MM.1S (cell line): Measurements from ENCODE around the gene DEFB124.

Experiments used
- DNase-seq: peaks from one replicate; pipeline ENCODE4 v3.0.0-alpha.2; 2015
- H2AFZ ChIP-seq: fragments of 300-600 bp; sonication (generic); 2 replicates; pipeline ENCODE4 v1.6.0; 2016; ENCODE audit warnings: antibody characterized with exemption, low read length
- H3F3A ChIP-seq: fragments of 300-600 bp; sonication (generic); 2 replicates; pipeline ENCODE4 v1.6.1; 2016; ENCODE audit warnings: mild to moderate bottlenecking, antibody characterized with exemption, low read length, moderate library complexity, mixed read lengths; ENCODE audit not compliant: insufficient read depth
- H3K27ac ChIP-seq: fragments of 300-600 bp; sonication (generic); 2 replicates; pipeline ENCODE4 v1.5.1; 2016; ENCODE audit warnings: mild to moderate bottlenecking, low read length
- H3K27me3 ChIP-seq: fragments of 300-600 bp; sonication (generic); replicated peaks from 2 replicates; pipeline ENCODE4 v1.6.0; 2016; ENCODE audit warnings: low read length; ENCODE audit not compliant: insufficient read depth
- H3K36me3 ChIP-seq: fragments of 300-600 bp; sonication (generic); replicated peaks from 2 replicates; pipeline ENCODE4 v1.6.1; 2016; ENCODE audit warnings: mild to moderate bottlenecking, low read length, mixed read lengths; ENCODE audit not compliant: insufficient read depth
- H3K4me1 ChIP-seq: fragments of 300-600 bp; sonication (generic); 2 replicates; pipeline ENCODE4 v1.6.1; 2016; ENCODE audit warnings: low read length, mixed read lengths
- H3K4me2 ChIP-seq: fragments of 300-600 bp; sonication (generic); 2 replicates; pipeline ENCODE4 v1.6.0; 2016; ENCODE audit warnings: low read depth, low read length
- H3K4me3 ChIP-seq: fragments of 300-600 bp; sonication (generic); 2 replicates; pipeline ENCODE4 v1.5.1; 2016; ENCODE audit warnings: low read length, mixed read lengths
- H3K79me2 ChIP-seq: fragments of 300-600 bp; sonication (generic); 2 replicates; pipeline ENCODE4 v1.6.1; 2016; ENCODE audit warnings: mixed run types, low read length, mixed read lengths
- H3K9ac ChIP-seq: fragments of 300-600 bp; sonication (generic); 2 replicates; pipeline ENCODE4 v1.6.1; 2016; ENCODE audit warnings: low read length, mixed read lengths
- H3K9me2 ChIP-seq: fragments of 300-600 bp; sonication (generic); replicated peaks from 2 replicates; pipeline ENCODE4 v1.6.1; 2016; ENCODE audit warnings: mild to moderate bottlenecking, low read length, mixed read lengths; ENCODE audit not compliant: insufficient read depth
- H3K9me3 ChIP-seq: fragments of 300-600 bp; sonication (generic); replicated peaks from 2 replicates; pipeline ENCODE4 v1.6.1; 2016; ENCODE audit warnings: mild to moderate bottlenecking, low read length, mixed read lengths; ENCODE audit not compliant: insufficient read depth
- H4K20me1 ChIP-seq: fragments of 300-600 bp; sonication (generic); 2 replicates; pipeline ENCODE4 v1.6.1; 2016; ENCODE audit warnings: mild to moderate bottlenecking, low read length, moderate library complexity, mixed read lengths; ENCODE audit not compliant: insufficient read depth
- EZH2 ChIP-seq: fragments of 300-600 bp; sonication (generic); optimal IDR thresholded peaks from 2 replicates; pipeline ENCODE3; 2017; ENCODE audit warnings: low read depth, mild to moderate bottlenecking, antibody characterized with exemption, low read length, mixed read lengths
- EZH2phosphoT487 ChIP-seq: fragments of 300-600 bp; sonication (generic); IDR thresholded peaks from 2 replicates; pipeline ENCODE4 v1.6.1; 2018; ENCODE audit warnings: antibody characterized with exemption, low read length
- TF ChIP-seq, protein P1 (sequence below): fragments of 300-600 bp; sonication (generic); IDR thresholded peaks from 2 replicates; pipeline ENCODE4 v1.5.1; 2016; ENCODE audit warnings: antibody characterized with exemption, low read length, mixed read lengths

DEFB124 gene

DNA sequence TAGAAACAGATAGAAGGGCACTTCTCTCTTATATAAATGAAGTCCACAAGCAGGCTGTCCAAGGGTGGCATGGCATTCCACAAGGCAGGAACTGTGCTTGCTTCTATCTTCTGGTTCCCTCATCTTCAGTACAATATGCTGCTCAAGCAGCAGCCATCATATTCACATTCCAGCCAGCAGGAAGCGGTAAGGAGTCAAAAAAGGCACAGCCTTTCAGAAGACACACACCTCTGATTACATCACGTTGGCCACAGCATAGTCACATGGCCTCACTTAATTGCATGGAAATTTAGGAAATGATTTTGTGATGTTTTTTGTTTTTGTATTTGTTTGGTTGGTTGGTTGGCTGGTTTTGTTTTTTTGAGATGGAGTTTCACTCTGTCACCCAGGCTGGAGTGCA, 19.2 kb upstream of the DEFB124 start:
- Histone ChIP-seq H3K79me2 (no peaks in the 10 kb centered on the region), H3K4me2 (no peak overlapping the region), H3K27me3 (no peaks in the 10 kb centered on the region), H3K4me1 (no peaks in the 10 kb centered on the region), H3K27ac (no peak overlapping the region), H3K4me3 (no peak overlapping the region), H3F3A (no peaks in the 10 kb centered on the region), H3K36me3 (no peaks in the 10 kb centered on the region), H3K9ac (no peak overlapping the region), H3K9me2 (no peaks in the 10 kb centered on the region), H4K20me1 (no peaks in the 10 kb centered on the region), H2AFZ (no peak overlapping the region), H3K9me3 (no peaks in the 10 kb centered on the region)
- peak; percentile 16 for DNase-seq
- TF ChIP-seq, protein P1, sequence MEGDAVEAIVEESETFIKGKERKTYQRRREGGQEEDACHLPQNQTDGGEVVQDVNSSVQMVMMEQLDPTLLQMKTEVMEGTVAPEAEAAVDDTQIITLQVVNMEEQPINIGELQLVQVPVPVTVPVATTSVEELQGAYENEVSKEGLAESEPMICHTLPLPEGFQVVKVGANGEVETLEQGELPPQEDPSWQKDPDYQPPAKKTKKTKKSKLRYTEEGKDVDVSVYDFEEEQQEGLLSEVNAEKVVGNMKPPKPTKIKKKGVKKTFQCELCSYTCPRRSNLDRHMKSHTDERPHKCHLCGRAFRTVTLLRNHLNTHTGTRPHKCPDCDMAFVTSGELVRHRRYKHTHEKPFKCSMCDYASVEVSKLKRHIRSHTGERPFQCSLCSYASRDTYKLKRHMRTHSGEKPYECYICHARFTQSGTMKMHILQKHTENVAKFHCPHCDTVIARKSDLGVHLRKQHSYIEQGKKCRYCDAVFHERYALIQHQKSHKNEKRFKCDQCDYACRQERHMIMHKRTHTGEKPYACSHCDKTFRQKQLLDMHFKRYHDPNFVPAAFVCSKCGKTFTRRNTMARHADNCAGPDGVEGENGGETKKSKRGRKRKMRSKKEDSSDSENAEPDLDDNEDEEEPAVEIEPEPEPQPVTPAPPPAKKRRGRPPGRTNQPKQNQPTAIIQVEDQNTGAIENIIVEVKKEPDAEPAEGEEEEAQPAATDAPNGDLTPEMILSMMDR: peak; percentile 46
- TF ChIP-seq EZH2: no peak

DNA sequence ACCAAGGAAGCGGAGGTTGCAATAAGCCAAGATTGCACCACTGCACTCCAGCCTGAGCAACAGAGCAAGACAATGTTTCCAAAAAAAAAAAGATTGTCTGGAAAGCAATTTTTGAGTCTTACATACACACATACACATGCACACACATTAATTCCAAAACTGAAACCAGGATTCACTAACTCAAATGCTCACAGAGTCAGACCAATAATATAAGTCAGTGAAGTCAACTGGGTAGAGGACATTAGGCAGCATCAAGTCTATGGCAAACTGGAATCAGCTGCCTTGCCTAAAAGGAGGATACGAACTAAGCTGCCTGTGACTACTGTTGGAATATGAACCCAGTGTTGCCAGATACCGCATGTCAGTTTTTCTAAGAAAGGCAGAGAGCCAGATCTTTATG, 15.8 kb upstream of the DEFB124 start:
- Histone ChIP-seq H3K36me3 (no peaks in the 10 kb centered on the region), H3K27ac (no peak overlapping the region), H3K9me3 (no peaks in the 10 kb centered on the region), H3K9ac (no peak overlapping the region), H3K4me3 (no peak overlapping the region), H3K27me3 (no peaks in the 10 kb centered on the region), H4K20me1 (no peaks in the 10 kb centered on the region), H3K79me2 (no peaks in the 10 kb centered on the region), H3F3A (no peaks in the 10 kb centered on the region), H3K4me1 (no peaks in the 10 kb centered on the region), H3K4me2 (no peak overlapping the region), H2AFZ (no peak overlapping the region), H3K9me2 (no peaks in the 10 kb centered on the region)
- TF ChIP-seq, protein P1: no peak
- TF ChIP-seq EZH2phosphoT487: no peak
- TF ChIP-seq EZH2: no peak
- DNase-seq: no peak

- TF ChIP-seq EZH2: no peak
- TF ChIP-seq, protein P1: no peak
- TF ChIP-seq EZH2phosphoT487: no peak
- Histone ChIP-seq H3K4me3 (no peak overlapping the region), H3K27me3 (no peaks in the 10 kb centered on the region), H3K79me2 (no peaks in the 10 kb centered on the region), H3K9me2 (no peaks in the 10 kb centered on the region), H3K4me2 (no peak overlapping the region), H3K36me3 (no peaks in the 10 kb centered on the region), H3F3A (no peaks in the 10 kb centered on the region), H3K4me1 (no peaks in the 10 kb centered on the region), H4K20me1 (no peaks in the 10 kb centered on the region), H2AFZ (no peak overlapping the region), H3K9me3 (no peaks in the 10 kb centered on the region), H3K27ac (no peak overlapping the region), H3K9ac (no peak overlapping the region)
- DNase-seq: no peak
Observed at GRCh38 chr20:31489152-31489551, 14.2 kb upstream of the DEFB124 start.

DNA sequence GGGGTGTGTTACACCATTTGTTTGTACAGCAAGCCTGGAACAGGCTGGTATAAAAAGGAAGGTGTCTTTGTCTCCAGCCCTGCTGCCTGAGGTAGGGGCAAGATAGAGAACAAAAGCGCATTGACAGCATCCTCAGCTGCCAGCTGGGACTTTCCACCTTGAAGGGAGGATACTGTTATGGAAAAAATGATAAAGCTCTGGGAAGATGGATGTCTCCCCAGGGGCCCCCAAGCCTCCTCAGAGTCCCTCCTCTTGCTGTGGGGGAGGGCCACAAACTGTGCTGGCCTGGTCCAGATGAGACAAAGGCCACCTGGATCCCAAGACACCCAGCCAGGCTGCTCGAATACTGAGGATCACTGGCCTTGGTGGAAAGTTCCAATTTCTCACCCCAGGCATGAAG, 13.2 kb upstream of the DEFB124 start:
- no peaks in the 10 kb centered on the region for H3K4me1 ChIP-seq
- TF ChIP-seq, protein P1: no peak
- no peak for TF ChIP-seq EZH2phosphoT487
- no peak for TF ChIP-seq EZH2

More for the DNA sequence above, 13.2 kb upstream of the DEFB124 start:
- no peak overlapping the region for H3K27ac ChIP-seq
- no peak for DNase-seq
- no peak overlapping the region for H3K4me3 ChIP-seq
- H3K27me3 ChIP-seq: no peaks in the 10 kb centered on the region
- H4K20me1 ChIP-seq: no peaks in the 10 kb centered on the region
- H3K4me2 ChIP-seq: no peak overlapping the region
- H3K79me2 ChIP-seq: no peaks in the 10 kb centered on the region
- no peaks in the 10 kb centered on the region for H3K9me2 ChIP-seq
- H3F3A ChIP-seq: no peaks in the 10 kb centered on the region
- no peak overlapping the region for H2AFZ ChIP-seq
- H3K9ac ChIP-seq: no peak overlapping the region
- no peaks in the 10 kb centered on the region for H3K36me3 ChIP-seq
- H3K9me3 ChIP-seq: no peaks in the 10 kb centered on the region
